A375 (cell line): ENCODE results near the gene SNAPIN. TPM values are rescaled to one million over a fixed set of nuclear protein-coding genes. Genes with fewer than 3 reads are reported as not detected.

ENCODE experiments used
- small RNA-seq: library from RNA; depleted of rRNA; stranded (forward); fragments of <200 nt; gene quantifications from one replicate; pipeline ENCODE3, GENCODE V24; 2014
- total RNA-seq: library from RNA; depleted of rRNA; stranded (reverse); fragments of >200 nt; shearing (Covaris generic); gene quantifications from 2 replicates; pipeline ENCODE4 v1.2.3, GENCODE V29; 2014; rRNA removed

SNAPIN gene, protein sequence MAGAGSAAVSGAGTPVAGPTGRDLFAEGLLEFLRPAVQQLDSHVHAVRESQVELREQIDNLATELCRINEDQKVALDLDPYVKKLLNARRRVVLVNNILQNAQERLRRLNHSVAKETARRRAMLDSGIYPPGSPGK
- total RNA-seq: 71.7 and 73.3 TPM in 2 replicates

GRCh38 chr1:153658400-153659174 is at the start of gene SNAPIN:
SNAPIN (plus strand) TSS chr1:153658703; CDS start chr1:153658744, 41 bp downstream.

DNA sequence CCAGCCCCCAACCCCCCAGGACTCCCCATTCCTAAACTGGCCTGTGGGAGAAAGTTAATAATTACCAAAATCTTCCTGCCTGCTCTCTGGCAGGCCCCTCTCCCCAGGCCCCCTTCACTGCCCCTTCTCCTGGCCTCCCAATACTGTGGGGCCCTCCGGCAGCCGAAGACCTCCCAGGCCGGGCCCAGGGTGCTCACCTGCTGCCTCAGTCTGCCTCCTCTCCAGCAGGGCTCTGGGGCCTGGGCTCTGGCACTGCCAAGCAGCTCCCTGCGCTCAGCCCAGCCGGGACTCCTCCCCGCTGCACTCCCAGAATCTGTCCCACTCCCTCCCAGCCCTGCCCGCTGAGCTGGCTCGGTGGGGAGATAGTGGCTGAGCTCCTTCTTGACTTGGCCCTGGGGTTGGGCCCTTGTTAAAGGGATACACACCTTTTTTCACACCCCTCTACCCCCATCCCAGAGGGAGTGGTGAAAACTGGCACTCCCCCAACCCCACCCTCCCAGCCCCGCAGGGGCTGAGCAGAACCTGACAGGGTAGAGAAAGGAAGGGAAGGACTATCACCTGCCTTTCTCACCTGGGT is 45.7 kb upstream of the SNAPIN start, which contains the start of gene S100A16:
S100A16 (minus strand) TSS at position 383 of the 577 bp plus-strand sequence. CDS start 4,986 bp downstream, outside the sequence.

GRCh38 chr1:153616144-153616916 is 42.2 kb upstream of the SNAPIN start, which contains the start of gene S100A14:
S100A14 (minus strand) TSS chr1:153616325; CDS start chr1:153615858, 467 bp downstream.

DNA sequence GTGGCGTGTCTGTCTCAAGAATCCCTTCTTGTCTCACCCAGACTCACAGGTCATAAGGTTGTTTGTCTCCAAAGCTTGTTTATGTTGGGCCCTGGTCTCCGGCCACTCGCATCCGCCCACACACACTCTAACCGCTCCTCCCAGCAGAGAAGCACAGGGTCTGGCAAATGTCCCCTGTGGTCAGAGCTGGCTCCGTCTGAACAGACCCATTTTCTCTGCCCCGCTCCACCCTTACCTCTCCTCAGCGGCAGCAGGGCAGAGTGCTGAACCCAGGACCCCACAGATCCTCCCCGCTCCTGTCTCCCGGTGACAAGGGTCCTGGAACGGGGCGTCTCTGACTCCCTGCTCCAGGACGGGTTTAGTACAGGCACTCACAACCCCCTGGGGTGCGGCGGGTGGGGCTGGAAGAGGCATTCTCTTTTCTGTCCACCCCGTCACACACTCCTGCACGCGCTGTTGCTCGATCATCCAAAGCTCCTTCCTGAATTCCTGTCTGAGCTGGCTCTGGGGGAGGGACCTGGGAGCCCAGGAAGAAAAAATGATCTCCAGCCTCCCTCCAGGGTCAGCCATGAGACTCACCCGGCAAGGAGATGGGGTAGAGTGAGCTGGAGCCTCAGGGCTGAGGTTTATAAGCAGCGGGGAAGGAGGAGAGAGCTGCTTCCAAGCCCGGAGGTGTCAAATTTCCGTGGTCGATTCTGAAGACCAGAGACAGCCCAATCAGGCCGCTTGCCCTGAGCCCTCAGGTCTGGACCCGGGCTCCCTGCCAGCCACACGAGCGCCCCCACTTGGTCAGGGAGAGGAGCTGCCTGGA is 31.4 kb upstream of the SNAPIN start, which contains the start of gene S100A13:
S100A13 (minus strand) TSS at position 602 of the 811 bp plus-strand sequence. CDS start 1,033 bp downstream, outside the sequence.

GRCh38 chr1:153627715-153628626 is 30.5 kb upstream of the SNAPIN start, which contains the start of gene S100A1:
S100A1 (plus strand) TSS chr1:153628434; CDS start chr1:153630522, 2,088 bp downstream.

GRCh38 chr1:153633754-153634665 is 24.5 kb upstream of the SNAPIN start, which contains the start of gene CHTOP:
CHTOP (plus strand) TSS chr1:153634066; CDS start chr1:153636589, 2,523 bp downstream.

GRCh38 chr1:153670859-153671627 is 12.5 kb downstream of the SNAPIN start, which contains the start of gene ILF2:
ILF2 (minus strand) TSS chr1:153670993; CDS start chr1:153670922, 71 bp downstream.

DNA sequence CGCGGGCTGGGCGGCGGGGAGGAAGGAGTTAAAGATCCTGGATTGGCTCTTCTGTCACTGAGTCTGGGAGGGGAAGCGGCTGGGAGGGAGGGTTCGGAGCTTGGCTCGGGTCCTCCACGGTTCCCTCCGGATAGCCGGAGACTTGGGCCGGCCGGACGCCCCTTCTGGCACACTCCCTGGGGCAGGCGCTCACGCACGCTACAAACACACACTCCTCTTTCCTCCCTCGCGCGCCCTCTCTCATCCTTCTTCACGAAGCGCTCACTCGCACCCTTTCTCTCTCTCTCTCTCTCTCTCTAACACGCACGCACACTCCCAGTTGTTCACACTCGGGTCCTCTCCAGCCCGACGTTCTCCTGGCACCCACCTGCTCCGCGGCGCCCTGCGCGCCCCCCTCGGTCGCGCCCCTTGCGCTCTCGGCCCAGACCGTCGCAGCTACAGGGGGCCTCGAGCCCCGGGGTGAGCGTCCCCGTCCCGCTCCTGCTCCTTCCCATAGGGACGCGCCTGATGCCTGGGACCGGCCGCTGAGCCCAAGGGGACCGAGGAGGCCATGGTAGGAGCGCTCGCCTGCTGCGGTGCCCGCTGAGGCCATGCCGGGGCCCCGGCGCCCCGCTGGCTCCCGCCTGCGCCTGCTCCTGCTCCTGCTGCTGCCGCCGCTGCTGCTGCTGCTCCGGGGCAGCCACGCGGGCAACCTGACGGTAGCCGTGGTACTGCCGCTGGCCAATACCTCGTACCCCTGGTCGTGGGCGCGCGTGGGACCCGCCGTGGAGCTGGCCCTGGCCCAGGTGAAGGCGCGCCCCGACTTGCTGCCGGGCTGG is 20.2 kb downstream of the SNAPIN start, which contains the start of gene NPR1:
NPR1 (plus strand) TSS at position 170 of the 818 bp plus-strand sequence; CDS start at position 591, 421 bp downstream.

Small RNA genes lying within 50 kb of the gene (small RNA-seq; reads per million reads assigned to genes)
- not detected for gene MIR8083
- gene RN7SL372P: not detected

Other genes starting within 250 kb of the SNAPIN start
- not detected in 2 replicates for gene S100A7A, start 242.2 kb upstream of the SNAPIN start, total RNA-seq
- gene S100A7, start 198.1 kb upstream of the SNAPIN start, total RNA-seq: not detected in 2 replicates
- 2,053 and 2,077 TPM in 2 replicates for gene S100A6, start 122.7 kb upstream of the SNAPIN start, total RNA-seq
- 0.98 and 2.3 TPM in 2 replicates for gene S100A5, start 117.8 kb upstream of the SNAPIN start, total RNA-seq
- gene S100A4, start 112.9 kb upstream of the SNAPIN start, total RNA-seq: 142 and 157 TPM in 2 replicates
- gene S100A3, start 109.4 kb upstream of the SNAPIN start, total RNA-seq: 13.9 and 14.8 TPM in 2 replicates
- gene S100A2, start 92.9 kb upstream of the SNAPIN start, total RNA-seq: 53.8 and 59.7 TPM in 2 replicates
- gene S100A16, start 45.6 kb upstream of the SNAPIN start, total RNA-seq: 436 and 451 TPM in 2 replicates
- 1.1 and 1.8 TPM in 2 replicates for gene S100A14, start 42.4 kb upstream of the SNAPIN start, total RNA-seq
- gene S100A13, start 31.2 kb upstream of the SNAPIN start, total RNA-seq: 583 and 631 TPM in 2 replicates
- 151 and 162 TPM in 2 replicates for gene S100A1, start 30.3 kb upstream of the SNAPIN start, total RNA-seq
- 104 and 111 TPM in 2 replicates for gene CHTOP, start 24.6 kb upstream of the SNAPIN start, total RNA-seq
- gene ILF2, start 12.3 kb downstream of the SNAPIN start, total RNA-seq: 302 and 316 TPM in 2 replicates
- 0.24 and 0.26 TPM in 2 replicates for gene NPR1, start 20.0 kb downstream of the SNAPIN start, total RNA-seq
- gene INTS3, start 69.3 kb downstream of the SNAPIN start, total RNA-seq: 37.6 and 41.5 TPM in 2 replicates
- gene SLC27A3, start 116.7 kb downstream of the SNAPIN start, total RNA-seq: 10.2 and 14.5 TPM in 2 replicates